Inflammatory macrophage treated with lipopolysaccharide for 4 hours (primary cell): ENCODE results near the gene SPATA6L.
A peak's percentile ranks its signal among the peaks of the same experiment; 100 is the strongest.
"Not testable (repeated sequence)": the region's sequence is repeated elsewhere in the genome, so short reads cannot be mapped to it uniquely, and the experiment has no call there.

ENCODE experiments used
- DNase-seq: peaks from one replicate; pipeline ENCODE4 v3.0.0-alpha.2; 2020

The SPATA6L gene

GRCh38 chr9:4622016-4622415 is 44.3 kb downstream of the SPATA6L start:
- no peak for DNase-seq

- DNase-seq = no peak
Measured at GRCh38 chr9:4620881-4621555, 45.3 kb downstream of the SPATA6L start.

GRCh38 chr9:4620057-4620765 is 46.1 kb downstream of the SPATA6L start:
- no peak for DNase-seq

- DNase-seq = peak; percentile 30
Measured at GRCh38 chr9:4618700-4619099, 47.6 kb downstream of the SPATA6L start.

GRCh38 chr9:4617752-4618151 is 48.5 kb downstream of the SPATA6L start:
- DNase-seq = no peak

GRCh38 chr9:4615778-4616177 is 50.5 kb downstream of the SPATA6L start:
- DNase-seq = no peak

- DNase-seq = no peak
Measured at GRCh38 chr9:4615251-4615650, 51.0 kb downstream of the SPATA6L start.

- no peak for DNase-seq
Measured at GRCh38 chr9:4614627-4615026, 51.7 kb downstream of the SPATA6L start.

- DNase-seq = not testable (repeated sequence)
Measured at GRCh38 chr9:4606033-4606432, 60.2 kb downstream of the SPATA6L start.

- peak; percentile 65 for DNase-seq
Measured at GRCh38 chr9:4604678-4605095, 61.6 kb downstream of the SPATA6L start.

- no peak for DNase-seq
Measured at GRCh38 chr9:4603830-4604229, 62.5 kb downstream of the SPATA6L start.

- no peak for DNase-seq
Measured at GRCh38 chr9:4600368-4600767, 65.9 kb downstream of the SPATA6L start.

GRCh38 chr9:4596165-4596922 is 69.9 kb downstream of the SPATA6L start:
- DNase-seq = no peak

GRCh38 chr9:4594994-4595393 is 71.3 kb downstream of the SPATA6L start:
- DNase-seq = no peak

GRCh38 chr9:4594545-4594944 is 71.7 kb downstream of the SPATA6L start:
- DNase-seq = no peak

- no peak for DNase-seq
Measured at GRCh38 chr9:4592886-4593285, 73.4 kb downstream of the SPATA6L start.

- peak; percentile 30 for DNase-seq
Measured at GRCh38 chr9:4592295-4592694, 74.0 kb downstream of the SPATA6L start.

GRCh38 chr9:4591123-4591500 is 75.2 kb downstream of the SPATA6L start:
- no peak for DNase-seq

- no peak for DNase-seq
Measured at GRCh38 chr9:4590430-4591122, 75.7 kb downstream of the SPATA6L start.

GRCh38 chr9:4588721-4589120 is 77.6 kb downstream of the SPATA6L start:
- DNase-seq = no peak

GRCh38 chr9:4585135-4585534 is 81.1 kb downstream of the SPATA6L start:
- no peak for DNase-seq

- DNase-seq = no peak
Measured at GRCh38 chr9:4584636-4585035, 81.6 kb downstream of the SPATA6L start.

- no peak for DNase-seq
Measured at GRCh38 chr9:4583001-4583400, 83.3 kb downstream of the SPATA6L start.
